Right atrium auricular region (tissue), 2 donors: ENCODE data around the gene IQCF5. TPM values are rescaled to one million over a fixed set of nuclear protein-coding genes. Genes with fewer than 3 reads are reported as not detected.

Experiments used
- DNase-seq: peaks from one replicate; pipeline ENCODE4 v3.0.0-alpha.2; 2019; ENCODE audit warnings: low spot score
- H3K27ac ChIP-seq, 2 donors: fragments of 200-600 bp; sonication (generic); 1 replicate in 1 of 2; 2 replicates in 1 of 2; pipeline ENCODE4 v1.5.1; 2016 to 2019
- H3K27me3 ChIP-seq, 2 donors: fragments of 200-600 bp; sonication (generic); one replicate each; pipeline versions ENCODE4 v1.5.1 to v1.6.0; 2017 to 2019
- H3K36me3 ChIP-seq: fragments of 200-600 bp; sonication (generic); one replicate; pipeline ENCODE4 v1.5.1; 2016
- H3K4me1 ChIP-seq, 2 donors: fragments of 200-600 bp; sonication (generic); one replicate each; pipeline versions ENCODE4 v1.5.1 to v1.6.0; 2017 to 2019
- H3K4me3 ChIP-seq, 2 donors: fragments of 200-600 bp; sonication (generic); 1 replicate in 1 of 2; 2 replicates in 1 of 2; pipeline ENCODE4 v1.5.1; 2017 to 2019; ENCODE audit warnings: mild to moderate bottlenecking in 1 of 2, moderate library complexity in 1 of 2
- H3K9me3 ChIP-seq, 2 donors: fragments of 200-600 bp; sonication (generic); one replicate each; pipeline ENCODE4 v1.5.1; 2019
- CTCF ChIP-seq, 2 donors: fragments of 200-600 bp; sonication (generic); IDR thresholded peaks; one replicate each; pipeline ENCODE4 v1.5.1; 2019; ENCODE audit warnings: antibody characterized with exemption in 2 of 2
- total RNA-seq, 2 donors: library from RNA; depleted of rRNA; stranded (reverse); fragments of >200 nt; gene quantifications; one replicate each; pipeline ENCODE4 v1.1.0, GENCODE V29; 2016

Gene IQCF5
- total RNA-seq, 2 donors from 2014 or later = not detected

GRCh38 chr3:51828297-51828696, 47.1 kb downstream of the IQCF5 start:
- H3K9me3 ChIP-seq = peaks cover 0 to 20% of the 10 kb centered on the region in 2 donors
- DNase-seq = no peak
- no peaks in the 10 kb centered on the region for H3K4me1 ChIP-seq
- TF ChIP-seq CTCF (IDR thresholded peaks at IDR 0.05) = no peak
- no peaks in the 10 kb centered on the region for H3K27me3 ChIP-seq
- no peak overlapping the region for H3K27ac ChIP-seq
- no peak overlapping the region for H3K4me3 ChIP-seq
- H3K36me3 ChIP-seq = no peaks in the 10 kb centered on the region

Other genes with a start within 250 kb of the IQCF5 start
- 10 to 100 TPM; 55.9 to 62.3 TPM for gene TEX264, start 204.3 kb downstream of the IQCF5 start, total RNA-seq
- under 1 TPM; 0.16 to 0.19 TPM for gene GRM2, start 168.5 kb downstream of the IQCF5 start, total RNA-seq
- not detected for gene IQCF6, start 96.4 kb downstream of the IQCF5 start, total RNA-seq
- gene IQCF2, start 14.0 kb downstream of the IQCF5 start, total RNA-seq = not detected
- gene IQCF1, start 27.8 kb upstream of the IQCF5 start, total RNA-seq = not detected
- gene RRP9, start 66.3 kb upstream of the IQCF5 start, total RNA-seq = 10 to 100 TPM in 1 of 2 donors, 1 to 10 TPM in 1; 6.3 to 11.1 TPM
- gene PARP3, start 66.8 kb upstream of the IQCF5 start, total RNA-seq = 10 to 100 TPM in 1 of 2 donors, 1 to 10 TPM in 1; 9.8 to 12.8 TPM
- under 1 TPM; 0.12 to 0.82 TPM for gene GPR62, start 79.8 kb upstream of the IQCF5 start, total RNA-seq
- gene PCBP4, start 91.9 kb upstream of the IQCF5 start, total RNA-seq = 100 to 1,000 TPM in 1 of 2 donors, 10 to 100 TPM in 1; 73.8 to 119 TPM
- 10 to 100 TPM; 15.6 to 20.9 TPM for gene ABHD14B, start 98.4 kb upstream of the IQCF5 start, total RNA-seq
- gene ABHD14A, start 99.5 kb upstream of the IQCF5 start, total RNA-seq = 10 to 100 TPM; 21.0 to 31.3 TPM
- 10 to 100 TPM; 26.0 to 29.8 TPM for gene ACY1, start 107.9 kb upstream of the IQCF5 start, total RNA-seq
- gene RPL29, start 120.3 kb upstream of the IQCF5 start, total RNA-seq = 1,000 to 10,000 TPM in 1 of 2 donors, 100 to 1,000 TPM in 1; 658 to 1,017 TPM
- 10 to 100 TPM; 17.7 to 33.7 TPM for gene DUSP7, start 181.0 kb upstream of the IQCF5 start, total RNA-seq